Measurements from ENCODE around the gene KRT81.
"Not testable (repeated sequence)": the region's sequence is repeated elsewhere in the genome, so short reads cannot be mapped to it uniquely, and the experiment has no call there.

The KRT81 gene

GRCh38 chr12:52318241-52318990 lies 27.1 kb upstream of the KRT81 start:
- DNase-seq (ENCODE audit: low read depth in 2 of 2, low spot score in 1 of 2): no peak

GRCh38 chr12:52317468-52318052 lies 26.2 kb upstream of the KRT81 start:
- no peak for DNase-seq (ENCODE audit: low read depth in 2 of 2, low spot score in 1 of 2)

- no peak for DNase-seq (ENCODE audit: low read depth in 2 of 2, low spot score in 1 of 2)
These were observed 25.4 kb upstream of the KRT81 start for GRCh38 chr12:52316701-52317100.

- DNase-seq (ENCODE audit: low read depth in 2 of 2, low spot score in 1 of 2): no peak
These were observed 25.0 kb upstream of the KRT81 start for GRCh38 chr12:52316290-52316689.

GRCh38 chr12:52315721-52316120 lies 24.4 kb upstream of the KRT81 start:
- DNase-seq (ENCODE audit: low read depth in 2 of 2, low spot score in 1 of 2): not testable (repeated sequence)

GRCh38 chr12:52314511-52314910 lies 23.2 kb upstream of the KRT81 start:
- DNase-seq (ENCODE audit: low read depth in 2 of 2, low spot score in 1 of 2): no peak

GRCh38 chr12:52313926-52314325 lies 22.6 kb upstream of the KRT81 start:
- no peak for DNase-seq (ENCODE audit: low read depth in 2 of 2, low spot score in 1 of 2)

GRCh38 chr12:52313461-52313860 lies 22.1 kb upstream of the KRT81 start:
- no peak for DNase-seq (ENCODE audit: low read depth in 2 of 2, low spot score in 1 of 2)

- no peak for DNase-seq (ENCODE audit: low read depth in 2 of 2, low spot score in 1 of 2)
These were observed 20.8 kb upstream of the KRT81 start for GRCh38 chr12:52312086-52312485.

GRCh38 chr12:52311285-52311648 lies 19.9 kb upstream of the KRT81 start:
- no peak for DNase-seq (ENCODE audit: low read depth in 2 of 2, low spot score in 1 of 2)

- DNase-seq (ENCODE audit: low read depth in 2 of 2, low spot score in 1 of 2): no peak
These were observed 19.4 kb upstream of the KRT81 start for GRCh38 chr12:52310622-52311284.

GRCh38 chr12:52308806-52309425 lies 17.6 kb upstream of the KRT81 start:
- no peak for DNase-seq (ENCODE audit: low read depth in 2 of 2, low spot score in 1 of 2)

- DNase-seq (ENCODE audit: low read depth in 2 of 2, low spot score in 1 of 2): no peak
These were observed 16.8 kb upstream of the KRT81 start for GRCh38 chr12:52307836-52308805.

- no peak for DNase-seq (ENCODE audit: low read depth in 2 of 2, low spot score in 1 of 2)
These were observed 15.4 kb upstream of the KRT81 start for GRCh38 chr12:52306731-52307130.

GRCh38 chr12:52305921-52306705 lies 14.8 kb upstream of the KRT81 start:
- no peak for DNase-seq (ENCODE audit: low read depth in 2 of 2, low spot score in 1 of 2)

- DNase-seq (ENCODE audit: low read depth in 2 of 2, low spot score in 1 of 2): not testable (repeated sequence)
These were observed 13.6 kb upstream of the KRT81 start for GRCh38 chr12:52304941-52305411.

GRCh38 chr12:52302242-52302914 lies 11.0 kb upstream of the KRT81 start:
- DNase-seq (ENCODE audit: low read depth in 2 of 2, low spot score in 1 of 2): not testable (repeated sequence)

GRCh38 chr12:52301721-52302120 lies 10.4 kb upstream of the KRT81 start:
- not testable (repeated sequence) for DNase-seq (ENCODE audit: low read depth in 2 of 2, low spot score in 1 of 2)

Measured in stimulated activated CD8-positive, alpha-beta memory T cell treated with anti-CD3 and anti-CD28 coated beads, Interleukin-4, amount 100 ng/mL, for 4 hours (primary cell).